ENCODE data around the gene SDHD. TPM values are rescaled to one million over a fixed set of nuclear protein-coding genes. Genes with fewer than 3 reads are reported as not detected.

Gene SDHD
- polyA plus RNA-seq, 1 of the 3 experiments (the other 2 are of a cell fraction): 169 TPM

DNA sequence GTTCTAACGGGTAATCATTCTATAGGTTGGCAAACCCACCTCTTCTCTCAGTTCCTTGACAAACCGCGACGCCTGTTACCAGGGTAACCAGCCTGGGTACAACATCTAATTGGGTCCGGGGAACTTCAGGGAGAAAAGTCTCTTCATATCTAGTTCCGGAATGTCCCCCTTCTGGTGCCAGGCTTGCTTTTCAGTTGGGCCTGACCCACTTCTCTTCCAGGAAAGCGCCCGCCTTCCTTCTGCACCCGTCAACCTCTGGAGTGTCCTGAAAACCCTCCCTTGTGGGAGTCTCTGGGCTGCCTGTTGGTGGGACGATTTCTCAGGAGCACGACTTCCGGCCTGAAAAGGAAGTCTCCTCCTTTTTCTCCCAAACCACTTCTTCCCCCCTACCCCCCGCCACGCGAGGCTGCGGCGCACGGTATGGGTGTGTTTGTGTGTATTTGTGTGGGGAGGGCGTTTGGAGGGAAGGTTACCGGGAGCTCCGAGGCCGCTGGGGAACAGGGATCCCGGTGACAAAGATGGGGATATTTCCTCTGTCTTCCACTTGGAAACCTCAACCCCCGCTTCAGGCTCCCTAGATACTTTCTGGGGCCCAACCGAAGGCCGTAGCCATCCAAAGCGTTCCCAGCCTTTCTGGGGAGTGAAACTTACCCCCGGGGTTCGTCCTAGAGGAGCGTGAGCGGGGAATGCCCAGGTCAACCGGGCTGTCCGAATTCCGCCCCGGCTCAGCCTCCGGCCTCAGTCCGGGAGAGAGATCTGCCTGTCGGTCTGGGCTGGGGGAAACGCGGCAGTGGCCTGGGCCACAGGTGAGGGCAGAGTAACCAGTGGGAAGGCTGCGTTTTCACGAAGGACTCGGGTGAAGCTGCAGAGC lies 12.5 kb upstream of the SDHD start, which contains the start of the genes NKAPD1 and PIH1D2:
NKAPD1 (plus strand) TSS at position 359 of the 871 bp plus-strand sequence. CDS start 1,276 bp downstream, outside the sequence.
PIH1D2 (minus strand) TSS at position 77 of the 871 bp plus-strand sequence. CDS start 843 bp downstream, outside the sequence.
- no peaks in the 10 kb centered on the region for H3K27me3 ChIP-seq (ENCODE audit: insufficient read depth)
- peak within 1 kb of the TSS; percentile 98 for H2AFZ ChIP-seq (ENCODE audit: low read depth)
- peaks cover 20% of the 10 kb centered on the region for H3F3A ChIP-seq (replicated peaks; ENCODE audit: insufficient read depth)
- H4K20me1 ChIP-seq (ENCODE audit: insufficient read depth): no peaks in the 10 kb centered on the region
- peak; percentile 81 for DNase-seq
- peaks cover 40% of the 10 kb centered on the region for H3K79me2 ChIP-seq (ENCODE audit: insufficient read depth)
- H3K4me2 ChIP-seq: peak within 1 kb of the TSS; percentile 96
- peak within 1 kb of the TSS; percentile 96 to 99 for H3K27ac ChIP-seq (ENCODE audit: low read depth in 2 of 2, low read length in 1 of 2)
- peaks cover 31 to 37% of the 10 kb centered on the region in 2 experiments for H3K36me3 ChIP-seq (replicated peaks in 1 of 2; ENCODE audit: control insufficient read depth in 1 of 2, insufficient read depth in 2 of 2, low read length in 1 of 2)
- no peaks in the 10 kb centered on the region for H3K9me2 ChIP-seq
- no peaks in the 10 kb centered on the region for H3K9me3 ChIP-seq
- ChIA-PET POLR2A (no interaction called here), CTCF (interaction anchor here (0.7 to 1.2 kb wide), 2 partner anchors 13 to 17 kb away, joined by 3 read pairs; partner anchors contain the start of genes SDHD and TIMM8B)
- H3K4me3 ChIP-seq (ENCODE audit: low read depth in 2 of 2, low read length in 1 of 2): peak within 1 kb of the TSS; percentile 81 to 97
- peaks cover 11% of the 10 kb centered on the region in 2 experiments; a peak in 3 of 4 replicates for H3K4me1 ChIP-seq (ENCODE audit: control insufficient read depth in 1 of 2, insufficient read depth in 2 of 2, low read depth in 1 of 2, low read length in 1 of 2)
- WGBS (ENCODE audit: low lambda C conversion rate): 2% methylated on average over 27 of the region's 43 CpGs
- peak within 1 kb of the TSS; percentile 91 for H3K9ac ChIP-seq
- TF ChIP-seq TCF12 (IDR thresholded peaks at IDR 0.05): no peak
- peak in 1 of 2 experiments; percentile 8; a peak in 1 of 4 replicates for TF ChIP-seq EP300 (IDR thresholded peaks at IDR 0.05; ENCODE audit: borderline replicate concordance in 1 of 2, low read depth in 1 of 2, low read length in 1 of 2)
- TF ChIP-seq, protein P1, sequence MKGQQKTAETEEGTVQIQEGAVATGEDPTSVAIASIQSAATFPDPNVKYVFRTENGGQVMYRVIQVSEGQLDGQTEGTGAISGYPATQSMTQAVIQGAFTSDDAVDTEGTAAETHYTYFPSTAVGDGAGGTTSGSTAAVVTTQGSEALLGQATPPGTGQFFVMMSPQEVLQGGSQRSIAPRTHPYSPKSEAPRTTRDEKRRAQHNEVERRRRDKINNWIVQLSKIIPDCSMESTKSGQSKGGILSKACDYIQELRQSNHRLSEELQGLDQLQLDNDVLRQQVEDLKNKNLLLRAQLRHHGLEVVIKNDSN (IDR thresholded peaks at IDR 0.05; ENCODE audit: borderline replicate concordance, low read depth): no peak
- peak; percentile 91 for TF ChIP-seq MAX (IDR thresholded peaks at IDR 0.05; ENCODE audit: low read depth)
- TF ChIP-seq NRF1 (IDR thresholded peaks at IDR 0.05; ENCODE audit: low read depth, low read length): no peak
- peak; percentile 63; the same call in 1 of the 2 replicates for TF ChIP-seq YY1 (IDR thresholded peaks at IDR 0.05; ENCODE audit: low read depth)
- no peak for TF ChIP-seq REST (IDR thresholded peaks at IDR 0.05; ENCODE audit: low read depth, low read length)
- TF ChIP-seq, protein P2, sequence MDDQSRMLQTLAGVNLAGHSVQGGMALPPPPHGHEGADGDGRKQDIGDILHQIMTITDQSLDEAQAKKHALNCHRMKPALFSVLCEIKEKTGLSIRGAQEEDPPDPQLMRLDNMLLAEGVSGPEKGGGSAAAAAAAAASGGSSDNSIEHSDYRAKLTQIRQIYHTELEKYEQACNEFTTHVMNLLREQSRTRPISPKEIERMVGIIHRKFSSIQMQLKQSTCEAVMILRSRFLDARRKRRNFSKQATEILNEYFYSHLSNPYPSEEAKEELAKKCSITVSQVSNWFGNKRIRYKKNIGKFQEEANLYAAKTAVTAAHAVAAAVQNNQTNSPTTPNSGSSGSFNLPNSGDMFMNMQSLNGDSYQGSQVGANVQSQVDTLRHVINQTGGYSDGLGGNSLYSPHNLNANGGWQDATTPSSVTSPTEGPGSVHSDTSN (IDR thresholded peaks at IDR 0.05): no peak
- TF ChIP-seq RFX5 (IDR thresholded peaks at IDR 0.05; ENCODE audit: low read length): no peak
- TF ChIP-seq POLR2AphosphoS5 (IDR thresholded peaks at IDR 0.05; ENCODE audit: low read depth, low read length): peak; percentile 55; the same call in 1 of the 2 replicates
- TF ChIP-seq FOXJ3 (CRISPR knock-in tag; IDR thresholded peaks at IDR 0.05): no peak
- peak; percentile 87; the same call in 1 of the 2 replicates for TF ChIP-seq MXI1 (IDR thresholded peaks at IDR 0.05; ENCODE audit: low read depth, low read length)
- peak; percentile 46; the same call in 1 of the 2 replicates for TF ChIP-seq TAF1 (IDR thresholded peaks at IDR 0.05; ENCODE audit: borderline replicate concordance, low read depth, low read length)
- peak; percentile 98 for TF ChIP-seq GABPA (IDR thresholded peaks at IDR 0.05; ENCODE audit: low read depth)
- no peak for TF ChIP-seq SMC3 (IDR thresholded peaks at IDR 0.05; ENCODE audit: low read depth, low read length)
- no peak for TF ChIP-seq JUND (IDR thresholded peaks at IDR 0.05)
- no peak for TF ChIP-seq MEF2A (IDR thresholded peaks at IDR 0.05; ENCODE audit: borderline replicate concordance, low read depth)
- TF ChIP-seq FOXM1 (IDR thresholded peaks at IDR 0.05; ENCODE audit: low read depth): no peak
- TF ChIP-seq, protein P3, sequence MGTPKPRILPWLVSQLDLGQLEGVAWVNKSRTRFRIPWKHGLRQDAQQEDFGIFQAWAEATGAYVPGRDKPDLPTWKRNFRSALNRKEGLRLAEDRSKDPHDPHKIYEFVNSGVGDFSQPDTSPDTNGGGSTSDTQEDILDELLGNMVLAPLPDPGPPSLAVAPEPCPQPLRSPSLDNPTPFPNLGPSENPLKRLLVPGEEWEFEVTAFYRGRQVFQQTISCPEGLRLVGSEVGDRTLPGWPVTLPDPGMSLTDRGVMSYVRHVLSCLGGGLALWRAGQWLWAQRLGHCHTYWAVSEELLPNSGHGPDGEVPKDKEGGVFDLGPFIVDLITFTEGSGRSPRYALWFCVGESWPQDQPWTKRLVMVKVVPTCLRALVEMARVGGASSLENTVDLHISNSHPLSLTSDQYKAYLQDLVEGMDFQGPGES (IDR thresholded peaks at IDR 0.05; ENCODE audit: low read depth, low read length): no peak
- no peak for TF ChIP-seq RAD21 (IDR thresholded peaks at IDR 0.05; ENCODE audit: low read length)
- TF ChIP-seq RCOR1 (IDR thresholded peaks at IDR 0.05; ENCODE audit: low read length): no peak
- TF ChIP-seq ELF1 (IDR thresholded peaks at IDR 0.05): peak; percentile 66
- TF ChIP-seq SIN3A (IDR thresholded peaks at IDR 0.05; ENCODE audit: borderline replicate concordance, low read depth, low read length): peak; percentile 67; the same call in 1 of the 2 replicates
- TF ChIP-seq FOSL2 (IDR thresholded peaks at IDR 0.05; ENCODE audit: borderline replicate concordance, low read depth): no peak
- TF ChIP-seq, protein P4, sequence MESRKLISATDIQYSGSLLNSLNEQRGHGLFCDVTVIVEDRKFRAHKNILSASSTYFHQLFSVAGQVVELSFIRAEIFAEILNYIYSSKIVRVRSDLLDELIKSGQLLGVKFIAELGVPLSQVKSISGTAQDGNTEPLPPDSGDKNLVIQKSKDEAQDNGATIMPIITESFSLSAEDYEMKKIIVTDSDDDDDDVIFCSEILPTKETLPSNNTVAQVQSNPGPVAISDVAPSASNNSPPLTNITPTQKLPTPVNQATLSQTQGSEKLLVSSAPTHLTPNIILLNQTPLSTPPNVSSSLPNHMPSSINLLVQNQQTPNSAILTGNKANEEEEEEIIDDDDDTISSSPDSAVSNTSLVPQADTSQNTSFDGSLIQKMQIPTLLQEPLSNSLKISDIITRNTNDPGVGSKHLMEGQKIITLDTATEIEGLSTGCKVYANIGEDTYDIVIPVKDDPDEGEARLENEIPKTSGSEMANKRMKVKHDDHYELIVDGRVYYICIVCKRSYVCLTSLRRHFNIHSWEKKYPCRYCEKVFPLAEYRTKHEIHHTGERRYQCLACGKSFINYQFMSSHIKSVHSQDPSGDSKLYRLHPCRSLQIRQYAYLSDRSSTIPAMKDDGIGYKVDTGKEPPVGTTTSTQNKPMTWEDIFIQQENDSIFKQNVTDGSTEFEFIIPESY (IDR thresholded peaks at IDR 0.05; ENCODE audit: borderline replicate concordance, low read depth): no peak
